ENCODE measurements around the gene KCNMA1. TPM values are rescaled to one million over a fixed set of nuclear protein-coding genes. Genes with fewer than 3 reads are reported as not detected.

KCNMA1 gene
- total and polyA plus RNA-seq, 7 donors: 15.3 to 427 (median 256) TPM

- intact Hi-C loops (cut with DNase I): no loop called here
- Histone ChIP-seq H3K27ac (no peak overlapping the region), H3K27me3 (no peaks in the 10 kb centered on the region), H3K4me3 (no peak overlapping the region), H3K4me1 (peaks cover 0 to 39% (median 20%) of the 10 kb centered on the region in 4 donors), H3K36me3 (no peaks in the 10 kb centered on the region), H3K9me3 (no peaks in the 10 kb centered on the region)
- no peak for DNase-seq
- no peak for TF ChIP-seq POLR2AphosphoS5 (IDR thresholded peaks at IDR 0.05)
- no peak for TF ChIP-seq EP300 (IDR thresholded peaks at IDR 0.05)
- no peak for TF ChIP-seq POLR2A (IDR thresholded peaks at IDR 0.05)
- TF ChIP-seq CTCF (IDR thresholded peaks at IDR 0.05): no peak
- WGBS, 2 donors: 80 to 85% methylated on average over 2 of the region's 2 CpGs
Observed at GRCh38 chr10:76998451-76998850, 639.2 kb downstream of the KCNMA1 start.

DNA sequence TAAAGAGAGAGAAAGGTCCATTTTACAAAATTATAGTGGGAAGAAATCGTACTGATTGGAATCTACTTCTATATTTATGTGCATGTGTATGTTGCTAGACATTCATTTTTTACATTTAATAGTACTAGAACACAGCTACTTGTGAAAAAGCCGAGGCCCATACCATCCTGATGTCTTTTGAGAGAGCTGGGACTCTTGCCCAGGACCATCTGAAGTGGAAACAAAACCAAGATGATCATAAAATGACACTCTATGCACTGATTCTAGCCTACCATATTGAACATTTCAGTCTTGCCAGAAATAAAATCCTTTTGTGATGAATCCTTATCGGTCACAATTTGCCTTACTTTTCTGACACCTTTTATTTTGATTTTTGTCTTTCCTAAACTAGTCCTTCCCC, 640.0 kb downstream of the KCNMA1 start:
- H3K27ac ChIP-seq: no peak overlapping the region
- peaks cover 0 to 39% (median 21%) of the 10 kb centered on the region in 4 donors for H3K4me1 ChIP-seq
- TF ChIP-seq POLR2AphosphoS5 (IDR thresholded peaks at IDR 0.05): no peak
- no peak for TF ChIP-seq EP300 (IDR thresholded peaks at IDR 0.05)
- TF ChIP-seq POLR2A (IDR thresholded peaks at IDR 0.05): no peak
- TF ChIP-seq CTCF (IDR thresholded peaks at IDR 0.05): no peak
- WGBS, 2 donors: 84 to 90% methylated on average over 3 of the region's 3 CpGs
- H3K9me3 ChIP-seq: no peaks in the 10 kb centered on the region
- H3K27me3 ChIP-seq: no peaks in the 10 kb centered on the region
- no peak overlapping the region for H3K4me3 ChIP-seq
- no peaks in the 10 kb centered on the region for H3K36me3 ChIP-seq
- intact Hi-C loops (cut with DNase I): no loop called here
- DNase-seq: no peak

GRCh38 chr10:76995023-76995422, 642.6 kb downstream of the KCNMA1 start:
- no peak for DNase-seq

DNA sequence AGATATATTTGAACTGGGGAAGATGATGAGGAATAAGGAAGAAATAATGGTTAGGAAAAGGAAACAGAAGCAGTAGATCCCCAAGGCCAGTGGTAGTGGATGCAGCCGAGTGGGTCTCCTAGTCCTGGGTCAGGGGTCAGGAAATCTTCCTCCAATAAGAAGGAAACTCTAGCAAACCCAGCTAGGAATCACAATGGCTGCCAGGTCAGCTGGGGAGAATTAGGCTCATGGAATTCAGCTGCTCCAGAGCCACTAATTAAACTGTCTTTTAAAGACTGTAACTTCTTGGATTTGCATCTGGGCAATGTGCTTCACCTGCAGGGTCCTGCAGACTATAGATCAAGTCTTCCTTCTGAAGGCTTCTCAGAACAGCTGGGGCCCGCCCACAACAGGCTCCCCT, 644.4 kb downstream of the KCNMA1 start:
- intact Hi-C loops (cut with DNase I): no loop called here

More at GRCh38 chr10:76995023-76995422, 642.6 kb downstream of the KCNMA1 start:
- 90 to 93% methylated on average over 11 of the region's 11 CpGs for WGBS, 2 donors
- intact Hi-C loops (cut with DNase I): no loop called here
- no peak overlapping the region for H3K4me3 ChIP-seq
- peaks cover 0 to 57% (median 44%) of the 10 kb centered on the region in 4 donors for H3K4me1 ChIP-seq
- no peaks in the 10 kb centered on the region for H3K27me3 ChIP-seq
- no peaks in the 10 kb centered on the region for H3K9me3 ChIP-seq
- TF ChIP-seq CTCF (IDR thresholded peaks at IDR 0.05) (no peak), EP300 (IDR thresholded peaks at IDR 0.05) (no peak), POLR2A (IDR thresholded peaks at IDR 0.05) (no peak), POLR2AphosphoS5 (IDR thresholded peaks at IDR 0.05) (no peak)
- H3K27ac ChIP-seq: no peak overlapping the region
- no peaks in the 10 kb centered on the region for H3K36me3 ChIP-seq

More for the DNA sequence above, 644.4 kb downstream of the KCNMA1 start:
- Histone ChIP-seq H3K27ac (no peak overlapping the region), H3K27me3 (no peaks in the 10 kb centered on the region), H3K4me1 (peaks cover 0 to 53% (median 41%) of the 10 kb centered on the region in 4 donors), H3K9me3 (no peaks in the 10 kb centered on the region), H3K36me3 (no peaks in the 10 kb centered on the region), H3K4me3 (no peak overlapping the region)
- 88 to 89% methylated on average over 2 of the region's 2 CpGs for WGBS, 2 donors
- no peak for DNase-seq
- no peak for TF ChIP-seq EP300 (IDR thresholded peaks at IDR 0.05)
- TF ChIP-seq POLR2AphosphoS5 (IDR thresholded peaks at IDR 0.05): no peak
- TF ChIP-seq POLR2A (IDR thresholded peaks at IDR 0.05): no peak
- TF ChIP-seq CTCF (IDR thresholded peaks at IDR 0.05): no peak
